ENCODE results near the gene WBP2. TPM values are rescaled to one million over a fixed set of nuclear protein-coding genes. Genes with fewer than 3 reads are reported as not detected.

WBP2 gene
- total RNA-seq, 1 donor from 2014 or later, result 72.6 TPM

GRCh38 chr17:75843577-75844529, 11.3 kb downstream of the WBP2 start, which contains the start of gene UNC13D:
TSS of gene UNC13D (minus strand) at chr17:75844404. CDS start at chr17:75844337, 67 bp downstream.
- peaks cover 2% of the 10 kb centered on the region for H3K27me3 Mint-ChIP-seq (ENCODE audit: low read depth, unreplicated experiment)
- Histone ChIP-seq H3K36me3 (ENCODE audit: insufficient read depth, low read length) (peaks cover 3% of the 10 kb centered on the region), H3K9ac (ENCODE audit: low read length) (peak within 1 kb of the TSS; percentile 23), H2AFZ (ENCODE audit: low read depth, low read length) (no peak within 1 kb of the TSS), H3K4me1 (ENCODE audit: insufficient read depth, low read length) (peaks cover 7% of the 10 kb centered on the region), H3K4me2 (ENCODE audit: low read length) (peak within 1 kb of the TSS; percentile 12), H3K9me3 (ENCODE audit: insufficient read depth, low read depth, low read length) (no peaks in the 10 kb centered on the region), H3K79me2 (ENCODE audit: insufficient read depth, low read length) (no peaks in the 10 kb centered on the region), H4K20me1 (ENCODE audit: insufficient read depth, low read length) (peaks cover 6% of the 10 kb centered on the region), H3K27ac (ENCODE audit: low read depth, low read length) (no peak within 1 kb of the TSS), H3K4me3 (ENCODE audit: insufficient read depth, low read depth, low read length) (no peak within 1 kb of the TSS), H3K27me3 (ENCODE audit: insufficient read depth, low read length) (no peaks in the 10 kb centered on the region)
- TF ChIP-seq, protein P1, sequence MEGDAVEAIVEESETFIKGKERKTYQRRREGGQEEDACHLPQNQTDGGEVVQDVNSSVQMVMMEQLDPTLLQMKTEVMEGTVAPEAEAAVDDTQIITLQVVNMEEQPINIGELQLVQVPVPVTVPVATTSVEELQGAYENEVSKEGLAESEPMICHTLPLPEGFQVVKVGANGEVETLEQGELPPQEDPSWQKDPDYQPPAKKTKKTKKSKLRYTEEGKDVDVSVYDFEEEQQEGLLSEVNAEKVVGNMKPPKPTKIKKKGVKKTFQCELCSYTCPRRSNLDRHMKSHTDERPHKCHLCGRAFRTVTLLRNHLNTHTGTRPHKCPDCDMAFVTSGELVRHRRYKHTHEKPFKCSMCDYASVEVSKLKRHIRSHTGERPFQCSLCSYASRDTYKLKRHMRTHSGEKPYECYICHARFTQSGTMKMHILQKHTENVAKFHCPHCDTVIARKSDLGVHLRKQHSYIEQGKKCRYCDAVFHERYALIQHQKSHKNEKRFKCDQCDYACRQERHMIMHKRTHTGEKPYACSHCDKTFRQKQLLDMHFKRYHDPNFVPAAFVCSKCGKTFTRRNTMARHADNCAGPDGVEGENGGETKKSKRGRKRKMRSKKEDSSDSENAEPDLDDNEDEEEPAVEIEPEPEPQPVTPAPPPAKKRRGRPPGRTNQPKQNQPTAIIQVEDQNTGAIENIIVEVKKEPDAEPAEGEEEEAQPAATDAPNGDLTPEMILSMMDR (IDR thresholded peaks at IDR 0.05; ENCODE audit: insufficient read depth, low read depth, low read length), result no peak
- TF ChIP-seq EZH2 (IDR thresholded peaks at IDR 0.05; ENCODE audit: insufficient read depth, low read length), result no peak
- H3K4me3 Mint-ChIP-seq (ENCODE audit: unreplicated experiment), result no peak within 1 kb of the TSS
- no peaks in the 10 kb centered on the region for H3K9me3 Mint-ChIP-seq (ENCODE audit: unreplicated experiment)
- H3K4me1 Mint-ChIP-seq (ENCODE audit: low read depth, unreplicated experiment), result peaks cover 6% of the 10 kb centered on the region
- peaks cover 11% of the 10 kb centered on the region for H3K36me3 Mint-ChIP-seq (ENCODE audit: low read depth, unreplicated experiment)
- H3K27ac Mint-ChIP-seq (ENCODE audit: unreplicated experiment), result no peak within 1 kb of the TSS
- DNase-seq (ENCODE audit: low read depth), result no peak
- no peak for FAIRE-seq

DNA sequence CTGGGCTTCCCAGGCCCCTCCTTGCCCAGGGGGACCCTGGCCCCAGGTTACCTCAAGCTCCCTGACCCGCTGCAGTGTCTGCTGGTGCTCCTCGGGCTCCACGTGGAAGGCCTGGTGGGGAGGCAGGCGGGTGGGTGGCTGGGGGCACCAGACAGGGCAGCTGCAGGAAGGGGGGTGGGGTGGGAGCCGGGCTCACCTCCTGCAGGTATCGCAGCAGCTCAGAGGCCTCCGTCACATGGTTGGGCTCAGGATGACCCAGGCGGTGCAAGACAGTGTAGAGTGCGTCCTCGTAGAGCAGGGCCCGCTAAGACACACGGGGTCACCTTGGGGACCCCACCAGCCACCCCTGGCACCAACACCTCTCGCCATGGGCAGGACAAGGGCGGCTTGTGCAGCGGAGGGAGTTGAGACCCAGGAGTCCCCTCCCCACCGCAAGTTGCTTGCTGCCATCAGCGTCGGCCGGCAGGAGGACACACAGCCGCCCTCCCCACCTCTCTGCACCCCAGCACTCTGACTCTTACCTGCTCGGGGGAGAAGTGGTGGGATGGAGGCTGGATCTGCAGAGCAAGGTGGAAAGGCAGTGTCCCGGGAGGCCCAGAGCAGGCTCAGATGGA, 12.1 kb downstream of the WBP2 start:
- H3K27me3 Mint-ChIP-seq (ENCODE audit: low read depth, unreplicated experiment), result peaks cover 2% of the 10 kb centered on the region
- Histone ChIP-seq H3K4me2 (ENCODE audit: low read length) (no peak overlapping the region), H3K9ac (ENCODE audit: low read length) (no peak overlapping the region), H3K27ac (ENCODE audit: low read depth, low read length) (no peak overlapping the region), H3K36me3 (ENCODE audit: insufficient read depth, low read length) (no peaks in the 10 kb centered on the region), H2AFZ (ENCODE audit: low read depth, low read length) (no peak overlapping the region), H3K79me2 (ENCODE audit: insufficient read depth, low read length) (no peaks in the 10 kb centered on the region), H3K4me3 (ENCODE audit: insufficient read depth, low read depth, low read length) (no peak overlapping the region), H3K27me3 (ENCODE audit: insufficient read depth, low read length) (no peaks in the 10 kb centered on the region), H4K20me1 (ENCODE audit: insufficient read depth, low read length) (peaks cover 2% of the 10 kb centered on the region), H3K9me3 (ENCODE audit: insufficient read depth, low read depth, low read length) (no peaks in the 10 kb centered on the region), H3K4me1 (ENCODE audit: insufficient read depth, low read length) (peaks cover 7% of the 10 kb centered on the region)
- H3K4me1 Mint-ChIP-seq (ENCODE audit: low read depth, unreplicated experiment), result peaks cover 6% of the 10 kb centered on the region
- no peak for TF ChIP-seq EZH2 (IDR thresholded peaks at IDR 0.05; ENCODE audit: insufficient read depth, low read length)
- TF ChIP-seq, protein P1 (IDR thresholded peaks at IDR 0.05; ENCODE audit: insufficient read depth, low read depth, low read length), result no peak
- H3K27ac Mint-ChIP-seq (ENCODE audit: unreplicated experiment), result no peak overlapping the region
- no peaks in the 10 kb centered on the region for H3K9me3 Mint-ChIP-seq (ENCODE audit: unreplicated experiment)
- peaks cover 4% of the 10 kb centered on the region for H3K36me3 Mint-ChIP-seq (ENCODE audit: low read depth, unreplicated experiment)
- FAIRE-seq (no peak), DNase-seq (ENCODE audit: low read depth) (no peak)
- no peak overlapping the region for H3K4me3 Mint-ChIP-seq (ENCODE audit: unreplicated experiment)
